HG03095 (cell line): ENCODE data around the gene SBK3.
"Not testable (repeated sequence)": the region's sequence is repeated elsewhere in the genome, so short reads cannot be mapped to it uniquely, and the experiment has no call there.

Experiments
- ATAC-seq: cut with Tn5 transposase; IDR thresholded peaks from one replicate; pipeline ENCODE4 v1.9.1; 2021; ENCODE audit warnings: moderate library complexity; ENCODE audit not compliant: unreplicated experiment

SBK3 gene

GRCh38 chr19:55576746-55577145 is 31.4 kb upstream of the SBK3 start:
- no peak for ATAC-seq

- ATAC-seq: not testable (repeated sequence)
These were observed 28.6 kb upstream of the SBK3 start for GRCh38 chr19:55573929-55574328.

GRCh38 chr19:55569477-55569876 is 24.1 kb upstream of the SBK3 start:
- ATAC-seq: not testable (repeated sequence)

GRCh38 chr19:55567708-55568328 is 22.5 kb upstream of the SBK3 start:
- ATAC-seq: no peak

GRCh38 chr19:55566823-55567222 is 21.5 kb upstream of the SBK3 start:
- ATAC-seq: no peak

GRCh38 chr19:55563261-55563690 is 17.9 kb upstream of the SBK3 start:
- no peak for ATAC-seq

GRCh38 chr19:55559684-55560083 is 14.3 kb upstream of the SBK3 start:
- no peak for ATAC-seq

GRCh38 chr19:55554741-55555152 is 9.4 kb upstream of the SBK3 start:
- ATAC-seq: no peak

GRCh38 chr19:55554302-55554701 is 9.0 kb upstream of the SBK3 start:
- no peak for ATAC-seq

GRCh38 chr19:55553217-55554182 is 8.2 kb upstream of the SBK3 start:
- no peak for ATAC-seq

- ATAC-seq: no peak
These were observed 7.3 kb upstream of the SBK3 start for GRCh38 chr19:55552620-55553019.

- no peak for ATAC-seq
These were observed 6.9 kb upstream of the SBK3 start for GRCh38 chr19:55552206-55552605.

GRCh38 chr19:55550321-55550650 is 4.9 kb upstream of the SBK3 start:
- no peak for ATAC-seq

GRCh38 chr19:55549500-55550320 is 4.4 kb upstream of the SBK3 start:
- ATAC-seq: no peak

- no peak for ATAC-seq
These were observed 1.7 kb upstream of the SBK3 start for GRCh38 chr19:55546822-55547614.

GRCh38 chr19:55546011-55546410 is 668 bp upstream of the SBK3 start:
- ATAC-seq: no peak

GRCh38 chr19:55544776-55545439 is 435 bp downstream of the SBK3 start:
- ATAC-seq: no peak

- ATAC-seq: no peak
These were observed 1.3 kb downstream of the SBK3 start for GRCh38 chr19:55544014-55544413.

GRCh38 chr19:55543567-55543966 is 1.8 kb downstream of the SBK3 start:
- no peak for ATAC-seq

- no peak for ATAC-seq
These were observed 3.0 kb downstream of the SBK3 start for GRCh38 chr19:55542292-55542855.
